HepG2 (cell line): ENCODE data around the gene MICAL1. TPM values are rescaled to one million over a fixed set of nuclear protein-coding genes. Genes with fewer than 3 reads are reported as not detected.

ENCODE experiments used
- ATAC-seq: fragments of 200-7000 bp; cut with Tn5 transposase; 3 replicates; pipeline ENCODE4 v1.9.1; 2020; ENCODE audit warnings: mild to moderate bottlenecking, moderate library complexity
- BruUV-seq: library from RNA; stranded (reverse); fragments of 400-500 nt; replicated peaks from 2 replicates; lab custom pipeline; 2021; lab: Mats Ljungman, UMichigan
- CTCF ChIA-PET: fragments of 300-600 bp; formaldehyde crosslinking; extraction: SDS; loops from one replicate; lab custom pipeline; 2021; ENCODE audit warnings: low total read pairs, inconsistent platforms, low intra/inter-chr PET ratio; lab: Yijun Ruan, JAX
- POLR2A ChIA-PET: fragments of 350-600 bp; sonication (Branson Sonifier 250); formaldehyde crosslinking; loops from one replicate; lab custom pipeline; 2020; ENCODE audit warnings: antibody characterized with exemption, inconsistent platforms; lab: Yijun Ruan, JAX
- DNase-seq: peaks from one replicate; pipeline ENCODE4 v3.0.0-alpha.2; 2015; ENCODE audit warnings: low spot score
- FAIRE-seq: peaks from 3 replicates; lab custom pipeline; 2011; peaks lifted over from hg19 to GRCh38; lab: Jason Lieb, UNC
- H2AFZ ChIP-seq: one replicate; pipeline ENCODE4 v1.6.1; 2011; ENCODE audit warnings: low read length, inconsistent platforms
- H3K27ac ChIP-seq: fragments of 300-600 bp; 3 replicates; pipeline ENCODE4 v1.8.0; 2011; ENCODE audit warnings: mixed run types, mild to moderate bottlenecking, mixed read lengths, low read length, inconsistent platforms; ENCODE audit not compliant: insufficient read depth; ENCODE audit errors: extremely low read length
- H3K27me3 ChIP-seq, 2 experiments: fragments of 200-600 bp in 1 of 2; 2 replicates in 1 of 2; 3 replicates in 1 of 2; pipeline versions ENCODE4 v1.6.0 to v1.8.0; 2011; ENCODE audit warnings: low read length in 2 of 2, mild to moderate bottlenecking in 2 of 2, moderate library complexity in 2 of 2, inconsistent platforms in 1 of 2; ENCODE audit not compliant: insufficient read depth in 2 of 2, control insufficient read depth in 1 of 2
- H3K36me3 ChIP-seq, 2 experiments: fragments of 200-600 bp in 1 of 2; replicated peaks in 1 of 2; 2 replicates in 1 of 2; 3 replicates in 1 of 2; pipeline versions ENCODE4 v1.5.1 to v1.8.0; 2011; ENCODE audit warnings: low read length in 2 of 2, inconsistent platforms in 1 of 2; ENCODE audit not compliant: insufficient read depth in 2 of 2, control insufficient read depth in 1 of 2
- H3K4me1 ChIP-seq: 2 replicates; pipeline ENCODE4 v1.5.1; 2012; ENCODE audit warnings: low read length, inconsistent platforms; ENCODE audit not compliant: insufficient read depth
- H3K4me2 ChIP-seq: 2 replicates; pipeline ENCODE4 v1.6.0; 2011; ENCODE audit warnings: low read depth, low read length, inconsistent platforms
- H3K4me3 ChIP-seq, 3 experiments: fragments of 200-600 bp in 1 of 3; sonication (generic), shearing (Covaris generic) in 1 of 3; replicated peaks in 1 of 3; 2 replicates each; pipeline ENCODE4 v1.5.1; 2011 to 2016; ENCODE audit warnings: low read length in 3 of 3, inconsistent platforms in 2 of 3, low read depth in 2 of 3, mild to moderate bottlenecking in 2 of 3, control low read depth in 1 of 3, mixed read lengths in 1 of 3; ENCODE audit not compliant: insufficient read depth in 1 of 3
- H3K79me2 ChIP-seq: one replicate; pipeline ENCODE4 v1.6.1; 2011; ENCODE audit warnings: low read length, inconsistent platforms; ENCODE audit not compliant: insufficient read depth
- H3K9ac ChIP-seq: 2 replicates; pipeline ENCODE4 v1.6.0; 2011; ENCODE audit warnings: mild to moderate bottlenecking, low read depth, low read length, inconsistent platforms; ENCODE audit not compliant: insufficient read depth
- H3K9me3 ChIP-seq: 2 replicates; pipeline ENCODE4 v1.5.1; 2012; ENCODE audit warnings: mild to moderate bottlenecking, low read length
- H4K20me1 ChIP-seq: 2 replicates; pipeline ENCODE4 v1.6.0; 2011; ENCODE audit warnings: inconsistent platforms, mild to moderate bottlenecking, low read length, moderate library complexity; ENCODE audit not compliant: insufficient read depth
- BRD4 ChIP-seq: sonication (generic); formaldehyde crosslinking; IDR thresholded peaks from 2 replicates; pipeline ENCODE4 v1.4.0; 2020; ENCODE audit warnings: missing genetic modification reagents
- CEBPB ChIP-seq: IDR thresholded peaks from 2 replicates; pipeline ENCODE4 v1.6.1; 2011; ENCODE audit warnings: low read depth, low read length, improper control_type of control experiment, borderline replicate concordance
- CREB1 ChIP-seq, 2 experiments: fragments of 450-650 bp in 1 of 2; IDR thresholded peaks; 2 replicates each; pipeline ENCODE4 v1.6.1; 2016 to 2017; ENCODE audit warnings: control low read depth in 1 of 2, mild to moderate bottlenecking in 1 of 2, missing compliant biosample characterization in 1 of 2, missing genetic modification characterization in 1 of 2
- SMAD3 ChIP-seq: sonication (generic); formaldehyde crosslinking; IDR thresholded peaks from 2 replicates; pipeline ENCODE4 v1.4.0; 2020; ENCODE audit warnings: missing genetic modification reagents
- SMARCE1 ChIP-seq: fragments of 450-650 bp; IDR thresholded peaks from 2 replicates; pipeline ENCODE4 v1.6.1; 2017; ENCODE audit warnings: borderline replicate concordance
- ZNF30 ChIP-seq: sonication (generic); formaldehyde crosslinking; IDR thresholded peaks from 2 replicates; pipeline ENCODE4 v1.5.0; 2020; ENCODE audit warnings: mild to moderate bottlenecking, missing genetic modification reagents
- WGBS: methylation state at CpG from one replicate; pipeline ENCODE4 v1.1.6; 2017; ENCODE audit warnings: low lambda C conversion rate; 5-methylcytosine and 5-hydroxymethylcytosine counted together
- in situ Hi-C: cut with HindIII; loops from 2 replicates; pipeline ENCODE4 v1.10.0; 2017; ENCODE audit warnings: low pct_unique_long_range_greater_than_20kb; ENCODE audit not compliant: extremely low pct_ligation_motif_present
- intact Hi-C: fragments of 100-400 bp; cut with micrococcal nuclease; formaldehyde crosslinking; loops from one replicate; pipeline ENCODE4 v1.10.0; 2022; ENCODE audit not compliant: unreplicated experiment
- polyA plus RNA-seq, 8 experiments: library from polyadenylated mRNA; depleted of rRNA in 3 of 8; stranded (reverse) in 7 of 8; unstranded in 1 of 8; fragments of >200 nt; fragmentation: Illumina TruSeq in 4 of 8; extraction: Trizol in 4 of 8; gene quantifications; 2 replicates each; pipeline versions ENCODE4 v1.2.1 to v1.2.3, GENCODE V29; 2011 to 2016; ENCODE audit warnings: low read depth in 4 of 8, missing spikeins in 1 of 8, mixed read lengths in 1 of 8; ENCODE audit not compliant: insufficient read depth in 1 of 8
- total RNA-seq, 5 experiments: library from RNA; depleted of rRNA; stranded (reverse); fragments of >200 nt; fragmentation: Illumina TruSeq; extraction: Trizol; gene quantifications; 2 replicates each; pipeline ENCODE4 v1.2.3, GENCODE V29; 2016; ENCODE audit warnings: low read depth in 1 of 5
- TF ChIP-seq, protein P1 (sequence below): sonication (generic); formaldehyde crosslinking; IDR thresholded peaks from 2 replicates; pipeline ENCODE4 v1.4.0; 2020; ENCODE audit warnings: low read depth, missing genetic modification reagents
- TF ChIP-seq, protein P2 (sequence below): sonication (generic); formaldehyde crosslinking; IDR thresholded peaks from 2 replicates; pipeline ENCODE4 v1.4.0; 2020; ENCODE audit warnings: missing genetic modification reagents, mild to moderate bottlenecking, borderline replicate concordance
- TF ChIP-seq, protein P3 (sequence below): sonication (generic); formaldehyde crosslinking; IDR thresholded peaks from 2 replicates; pipeline ENCODE4 v1.4.0; 2020; ENCODE audit warnings: missing genetic modification reagents

The MICAL1 gene
- total and polyA plus RNA-seq, 2 of the 13 experiments (the other 11 are each of a cell fraction or from before 2014, with no cell fraction given), result 6.9 to 39.0 TPM

DNA sequence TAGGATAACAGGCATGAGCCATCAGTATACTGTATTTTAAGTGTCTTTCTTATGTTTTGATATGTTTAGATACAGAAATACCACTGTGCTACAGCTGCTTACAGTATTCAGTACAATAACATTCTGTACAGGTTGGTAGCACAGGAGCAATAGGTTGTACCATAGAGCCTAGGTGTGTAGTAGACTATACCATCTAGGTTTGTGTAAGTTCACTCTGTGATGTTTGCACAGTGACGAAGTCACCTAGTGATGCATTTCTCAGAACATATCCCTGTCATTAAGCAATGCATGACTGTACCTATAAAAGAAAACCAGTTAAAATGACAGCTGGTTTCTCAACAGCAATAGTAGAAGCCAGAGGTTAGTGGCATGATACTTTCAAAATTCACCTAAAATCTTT, 30.5 kb upstream of the MICAL1 start:
- ChIA-PET CTCF (no interaction called here), POLR2A (no interaction called here)
- TF ChIP-seq, protein P1, sequence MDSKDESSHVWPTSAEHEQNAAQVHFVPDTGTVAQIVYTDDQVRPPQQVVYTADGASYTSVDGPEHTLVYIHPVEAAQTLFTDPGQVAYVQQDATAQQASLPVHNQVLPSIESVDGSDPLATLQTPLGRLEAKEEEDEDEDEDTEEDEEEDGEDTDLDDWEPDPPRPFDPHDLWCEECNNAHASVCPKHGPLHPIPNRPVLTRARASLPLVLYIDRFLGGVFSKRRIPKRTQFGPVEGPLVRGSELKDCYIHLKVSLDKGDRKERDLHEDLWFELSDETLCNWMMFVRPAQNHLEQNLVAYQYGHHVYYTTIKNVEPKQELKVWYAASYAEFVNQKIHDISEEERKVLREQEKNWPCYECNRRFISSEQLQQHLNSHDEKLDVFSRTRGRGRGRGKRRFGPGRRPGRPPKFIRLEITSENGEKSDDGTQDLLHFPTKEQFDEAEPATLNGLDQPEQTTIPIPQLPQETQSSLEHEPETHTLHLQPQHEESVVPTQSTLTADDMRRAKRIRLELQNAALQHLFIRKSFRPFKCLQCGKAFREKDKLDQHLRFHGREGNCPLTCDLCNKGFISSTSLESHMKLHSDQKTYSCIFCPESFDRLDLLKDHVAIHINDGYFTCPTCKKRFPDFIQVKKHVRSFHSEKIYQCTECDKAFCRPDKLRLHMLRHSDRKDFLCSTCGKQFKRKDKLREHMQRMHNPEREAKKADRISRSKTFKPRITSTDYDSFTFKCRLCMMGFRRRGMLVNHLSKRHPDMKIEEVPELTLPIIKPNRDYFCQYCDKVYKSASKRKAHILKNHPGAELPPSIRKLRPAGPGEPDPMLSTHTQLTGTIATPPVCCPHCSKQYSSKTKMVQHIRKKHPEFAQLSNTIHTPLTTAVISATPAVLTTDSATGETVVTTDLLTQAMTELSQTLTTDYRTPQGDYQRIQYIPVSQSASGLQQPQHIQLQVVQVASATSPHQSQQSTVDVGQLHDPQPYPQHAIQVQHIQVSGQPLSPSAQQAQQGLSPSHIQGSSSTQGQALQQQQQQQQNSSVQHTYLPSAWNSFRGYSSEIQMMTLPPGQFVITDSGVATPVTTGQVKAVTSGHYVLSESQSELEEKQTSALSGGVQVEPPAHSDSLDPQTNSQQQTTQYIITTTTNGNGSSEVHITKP, result peak; percentile 92
- peak; percentile 33; the same call in 1 of the 2 replicates for TF ChIP-seq CEBPB
- TF ChIP-seq CREB1 (IDR thresholded peaks at IDR 0.05), result peak; percentile 37; the same call in 1 of the 2 replicates
- no peak for TF ChIP-seq CREB1 (CRISPR knock-in tag; IDR thresholded peaks at IDR 0.05)
- TF ChIP-seq SMARCE1, result no peak
- TF ChIP-seq SMAD3 (CRISPR knock-in tag), result no peak
- TF ChIP-seq BRD4, result no peak
- TF ChIP-seq, protein P2, sequence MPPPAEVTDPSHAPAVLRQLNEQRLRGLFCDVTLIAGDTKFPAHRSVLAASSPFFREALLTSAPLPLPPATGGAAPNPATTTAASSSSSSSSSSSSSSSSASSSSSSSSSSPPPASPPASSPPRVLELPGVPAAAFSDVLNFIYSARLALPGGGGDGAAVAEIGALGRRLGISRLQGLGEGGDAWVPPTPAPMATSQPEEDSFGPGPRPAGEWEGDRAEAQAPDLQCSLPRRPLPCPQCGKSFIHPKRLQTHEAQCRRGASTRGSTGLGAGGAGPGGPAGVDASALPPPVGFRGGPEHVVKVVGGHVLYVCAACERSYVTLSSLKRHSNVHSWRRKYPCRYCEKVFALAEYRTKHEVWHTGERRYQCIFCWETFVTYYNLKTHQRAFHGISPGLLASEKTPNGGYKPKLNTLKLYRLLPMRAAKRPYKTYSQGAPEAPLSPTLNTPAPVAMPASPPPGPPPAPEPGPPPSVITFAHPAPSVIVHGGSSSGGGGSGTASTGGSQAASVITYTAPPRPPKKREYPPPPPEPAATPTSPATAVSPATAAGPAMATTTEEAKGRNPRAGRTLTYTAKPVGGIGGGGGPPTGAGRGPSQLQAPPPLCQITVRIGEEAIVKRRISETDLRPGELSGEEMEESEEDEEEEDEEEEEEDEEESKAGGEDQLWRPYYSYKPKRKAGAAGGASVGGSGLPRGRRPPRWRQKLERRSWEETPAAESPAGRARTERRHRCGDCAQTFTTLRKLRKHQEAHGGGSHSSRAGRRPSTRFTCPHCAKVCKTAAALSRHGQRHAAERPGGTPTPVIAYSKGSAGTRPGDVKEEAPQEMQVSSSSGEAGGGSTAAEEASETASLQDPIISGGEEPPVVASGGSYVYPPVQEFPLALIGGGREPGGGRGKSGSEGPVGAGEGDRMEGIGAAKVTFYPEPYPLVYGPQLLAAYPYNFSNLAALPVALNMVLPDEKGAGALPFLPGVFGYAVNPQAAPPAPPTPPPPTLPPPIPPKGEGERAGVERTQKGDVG, result no peak
- TF ChIP-seq, protein P3, sequence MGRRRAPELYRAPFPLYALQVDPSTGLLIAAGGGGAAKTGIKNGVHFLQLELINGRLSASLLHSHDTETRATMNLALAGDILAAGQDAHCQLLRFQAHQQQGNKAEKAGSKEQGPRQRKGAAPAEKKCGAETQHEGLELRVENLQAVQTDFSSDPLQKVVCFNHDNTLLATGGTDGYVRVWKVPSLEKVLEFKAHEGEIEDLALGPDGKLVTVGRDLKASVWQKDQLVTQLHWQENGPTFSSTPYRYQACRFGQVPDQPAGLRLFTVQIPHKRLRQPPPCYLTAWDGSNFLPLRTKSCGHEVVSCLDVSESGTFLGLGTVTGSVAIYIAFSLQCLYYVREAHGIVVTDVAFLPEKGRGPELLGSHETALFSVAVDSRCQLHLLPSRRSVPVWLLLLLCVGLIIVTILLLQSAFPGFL (CRISPR knock-in tag), result no peak
- no peak for TF ChIP-seq ZNF30 (CRISPR knock-in tag)
- H3K9me3 ChIP-seq, result no peaks in the 10 kb centered on the region
- peaks cover 0 to 2% of the 10 kb centered on the region in 2 experiments; a peak in 2 of 5 replicates for H3K36me3 ChIP-seq
- H3K9ac ChIP-seq, result no peak overlapping the region
- peaks cover 5% of the 10 kb centered on the region for H3K79me2 ChIP-seq
- ATAC-seq, result no peak
- intact Hi-C loops (no loop called here), in situ Hi-C loops (no loop called here)
- peaks cover 0 to 4% of the 10 kb centered on the region in 2 experiments; a peak in 1 of 5 replicates for H3K27me3 ChIP-seq
- no peak overlapping the region for H3K4me3 ChIP-seq
- no peak for FAIRE-seq
- no peak overlapping the region for H3K27ac ChIP-seq
- BruUV-seq, result no TSS peak
- H4K20me1 ChIP-seq, result no peaks in the 10 kb centered on the region
- DNase-seq, result peak; percentile 54
- no peak overlapping the region for H3K4me2 ChIP-seq
- H3K4me1 ChIP-seq, result peaks cover 20% of the 10 kb centered on the region
- H2AFZ ChIP-seq, result no peak overlapping the region
- 8% methylated on average over 1 of the region's 1 CpG for WGBS
